Body of pancreas (tissue), 4 donors: ENCODE data around the gene TIGAR.

ENCODE experiments used
- CTCF ChIP-seq, 7 experiments: fragments of 450-650 bp in 4 of 7; fragments of 200-600 bp in 3 of 7; sonication (generic) in 3 of 7; IDR thresholded peaks; one replicate each; pipeline ENCODE4 v1.5.1; 2016 to 2019; ENCODE audit warnings: antibody characterized with exemption in 7 of 7
- POLR2A ChIP-seq, 3 donors: fragments of 450-650 bp; IDR thresholded peaks; one replicate each; pipeline ENCODE4 v1.6.1; 2016; ENCODE audit warnings: antibody characterized with exemption in 3 of 3, mild to moderate bottlenecking in 2 of 3

DNA sequence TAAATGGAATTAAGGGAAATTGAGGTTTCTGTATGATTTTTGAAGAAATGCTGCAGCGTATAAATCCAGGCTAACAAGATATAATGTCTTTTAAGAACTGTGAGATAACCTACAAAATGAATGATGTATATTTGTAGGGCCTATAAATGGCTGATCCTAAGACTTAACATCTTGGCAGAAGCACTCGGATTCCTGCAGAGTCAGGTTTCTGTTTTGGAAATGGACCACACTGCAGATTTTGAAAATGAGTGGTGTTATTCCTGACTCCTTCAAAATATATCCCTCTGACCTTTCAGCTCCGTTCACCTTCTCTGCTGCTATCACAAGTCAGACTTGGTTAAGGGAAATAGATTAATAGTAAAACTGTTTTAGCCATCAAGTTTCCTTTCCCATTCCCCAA lies 5.0 kb downstream of the TIGAR start:
- no peak for TF ChIP-seq CTCF (IDR thresholded peaks at IDR 0.05)
- no peak for TF ChIP-seq POLR2A (IDR thresholded peaks at IDR 0.05)
